OCI-LY7 (cell line): ENCODE measurements around the gene NOL6. TPM values are rescaled to one million over a fixed set of nuclear protein-coding genes. Genes with fewer than 3 reads are reported as not detected.

Experiments
- BruUV-seq: library from RNA; stranded (reverse); fragments of 400-500 nt; replicated peaks from 2 replicates; lab custom pipeline; 2021; lab: Mats Ljungman, UMichigan
- CTCF ChIA-PET: fragments of 300-600 bp; sonication (Branson Sonifier 250); formaldehyde crosslinking; loops from one replicate; lab custom pipeline; 2022; ENCODE audit warnings: antibody characterized with exemption; ENCODE audit not compliant: unreplicated experiment; lab: Charles Lee
- POLR2A ChIA-PET: fragments of 300-600 bp; sonication (Branson Sonifier 250); formaldehyde crosslinking; loops from one replicate; lab custom pipeline; 2022; ENCODE audit warnings: antibody characterized with exemption; lab: Charles Lee
- DNase-seq: peaks from one replicate; pipeline ENCODE4 v3.0.0-alpha.2; 2015; ENCODE audit warnings: low spot score
- H2AFZ ChIP-seq: fragments of 200-600 bp; sonication (generic), shearing (Covaris generic); 2 replicates; pipeline ENCODE4 v1.6.1; 2014; ENCODE audit warnings: mild to moderate bottlenecking, antibody characterized with exemption, low read length, moderate library complexity
- H3K27ac ChIP-seq: fragments of 200-600 bp; sonication (generic); 2 replicates; pipeline ENCODE4 v1.5.1; 2014; ENCODE audit warnings: mixed run types, low read depth, mild to moderate bottlenecking, moderate library complexity, low read length, inconsistent platforms; ENCODE audit not compliant: poor library complexity, severe bottlenecking
- H3K36me3 ChIP-seq: fragments of 200-600 bp; sonication (generic); 2 replicates; pipeline ENCODE4 v1.6.1; 2014; ENCODE audit warnings: mild to moderate bottlenecking, antibody characterized with exemption, low read length, moderate library complexity, mixed read lengths; ENCODE audit not compliant: insufficient read depth
- H3K4me1 ChIP-seq: fragments of 200-600 bp; sonication (generic); 2 replicates; pipeline ENCODE4 v1.5.1; 2014; ENCODE audit warnings: mild to moderate bottlenecking, low read length; ENCODE audit not compliant: insufficient read depth, poor library complexity, severe bottlenecking
- H3K4me2 ChIP-seq: fragments of 200-600 bp; sonication (generic); 2 replicates; pipeline ENCODE4 v1.6.1; 2014; ENCODE audit warnings: mild to moderate bottlenecking, low read length
- H3K4me3 ChIP-seq: fragments of 200-600 bp; sonication (generic); 2 replicates; pipeline ENCODE4 v1.5.1; 2014; ENCODE audit warnings: mild to moderate bottlenecking, low read depth, low read length; ENCODE audit not compliant: poor library complexity, severe bottlenecking
- H3K79me2 ChIP-seq: fragments of 200-600 bp; sonication (generic); 2 replicates; pipeline ENCODE4 v1.6.1; 2016; ENCODE audit warnings: low read depth, mild to moderate bottlenecking, low read length, moderate library complexity, mixed read lengths; ENCODE audit not compliant: insufficient read depth
- H3K9me2 ChIP-seq: fragments of 200-600 bp; sonication (generic); 2 replicates; pipeline ENCODE4 v1.6.1; 2016; ENCODE audit warnings: mild to moderate bottlenecking, low read length, mixed read lengths; ENCODE audit not compliant: insufficient read depth
- H3K9me3 ChIP-seq: fragments of 200-600 bp; sonication (generic); 2 replicates; pipeline ENCODE4 v1.6.1; 2014; ENCODE audit warnings: mild to moderate bottlenecking, mixed run types, low read length, mixed read lengths
- H4K20me1 ChIP-seq: fragments of 200-600 bp; sonication (generic); 2 replicates; pipeline ENCODE4 v1.6.1; 2014; ENCODE audit warnings: mild to moderate bottlenecking, antibody characterized with exemption, low read length, moderate library complexity, mixed read lengths; ENCODE audit not compliant: insufficient read depth
- EZH2phosphoT487 ChIP-seq: fragments of 200-600 bp; sonication (generic); IDR thresholded peaks from 2 replicates; pipeline ENCODE4 v1.6.1; 2018; ENCODE audit warnings: low read depth, borderline replicate concordance, mild to moderate bottlenecking, mixed run types, antibody characterized with exemption, low read length, moderate library complexity, mixed read lengths
- intact Hi-C: fragments of 100-400 bp; cut with micrococcal nuclease; formaldehyde crosslinking; loops from one replicate; pipeline ENCODE4 v1.10.0; 2022; ENCODE audit not compliant: unreplicated experiment
- total RNA-seq, 2 experiments: library from RNA; depleted of rRNA in 1 of 2; stranded (reverse); fragments of >200 nt in 1 of 2; shearing (Covaris generic) in 1 of 2; gene quantifications; 2 replicates each; pipeline ENCODE4 v1.2.3, GENCODE V29; 2014 to 2022
- TF ChIP-seq, protein P1 (sequence below): fragments of 200-600 bp; sonication (generic); conservative IDR thresholded peaks from 2 replicates; pipeline ENCODE4 v1.5.1; 2014; ENCODE audit warnings: mild to moderate bottlenecking, antibody characterized with exemption, low read length, moderate library complexity, mixed read lengths

NOL6 gene
- total RNA-seq, 2 experiments from 2014 or later: 28.8 to 30.9 TPM

DNA sequence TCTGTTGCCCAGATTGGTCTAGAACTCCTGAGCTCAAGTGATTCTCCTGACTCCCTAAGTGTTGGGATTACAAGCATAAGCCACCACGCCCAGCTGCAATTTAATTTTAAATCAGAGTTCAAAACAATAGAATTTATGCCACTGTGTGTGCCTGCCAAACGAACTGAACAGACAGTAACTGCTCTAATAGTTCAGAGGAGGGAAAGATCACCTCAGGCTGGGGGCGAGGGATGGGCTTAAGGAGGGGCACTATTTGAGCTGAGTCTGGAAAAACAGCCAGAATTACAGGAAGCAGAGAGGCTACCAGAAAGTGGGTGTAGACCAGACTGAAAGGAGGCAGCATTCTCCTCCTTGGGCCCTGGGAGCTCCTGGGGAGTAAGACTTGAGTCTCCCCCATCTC, 12.2 kb downstream of the NOL6 start:
- Histone ChIP-seq H3K9me2 (no peaks in the 10 kb centered on the region), H3K27ac (no peak overlapping the region), H3K9me3 (no peaks in the 10 kb centered on the region), H3K4me2 (no peak overlapping the region), H3K4me1 (peaks cover 16% of the 10 kb centered on the region), H3K36me3 (peaks cover 67% of the 10 kb centered on the region), H4K20me1 (no peaks in the 10 kb centered on the region), H2AFZ (no peak overlapping the region), H3K4me3 (no peak overlapping the region), H3K79me2 (no peaks in the 10 kb centered on the region)
- ChIA-PET CTCF (interaction anchor here (1.2 kb wide), 1 partner anchor 9 kb away, joined by 4 read pairs; no protein-coding TSS in a partner anchor), POLR2A (no interaction called here)
- TSS peak; percentile 72 for BruUV-seq
- intact Hi-C loops: no loop called here
- no peak for DNase-seq
- TF ChIP-seq, protein P1, sequence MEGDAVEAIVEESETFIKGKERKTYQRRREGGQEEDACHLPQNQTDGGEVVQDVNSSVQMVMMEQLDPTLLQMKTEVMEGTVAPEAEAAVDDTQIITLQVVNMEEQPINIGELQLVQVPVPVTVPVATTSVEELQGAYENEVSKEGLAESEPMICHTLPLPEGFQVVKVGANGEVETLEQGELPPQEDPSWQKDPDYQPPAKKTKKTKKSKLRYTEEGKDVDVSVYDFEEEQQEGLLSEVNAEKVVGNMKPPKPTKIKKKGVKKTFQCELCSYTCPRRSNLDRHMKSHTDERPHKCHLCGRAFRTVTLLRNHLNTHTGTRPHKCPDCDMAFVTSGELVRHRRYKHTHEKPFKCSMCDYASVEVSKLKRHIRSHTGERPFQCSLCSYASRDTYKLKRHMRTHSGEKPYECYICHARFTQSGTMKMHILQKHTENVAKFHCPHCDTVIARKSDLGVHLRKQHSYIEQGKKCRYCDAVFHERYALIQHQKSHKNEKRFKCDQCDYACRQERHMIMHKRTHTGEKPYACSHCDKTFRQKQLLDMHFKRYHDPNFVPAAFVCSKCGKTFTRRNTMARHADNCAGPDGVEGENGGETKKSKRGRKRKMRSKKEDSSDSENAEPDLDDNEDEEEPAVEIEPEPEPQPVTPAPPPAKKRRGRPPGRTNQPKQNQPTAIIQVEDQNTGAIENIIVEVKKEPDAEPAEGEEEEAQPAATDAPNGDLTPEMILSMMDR: no peak
- no peak for TF ChIP-seq EZH2phosphoT487

DNA sequence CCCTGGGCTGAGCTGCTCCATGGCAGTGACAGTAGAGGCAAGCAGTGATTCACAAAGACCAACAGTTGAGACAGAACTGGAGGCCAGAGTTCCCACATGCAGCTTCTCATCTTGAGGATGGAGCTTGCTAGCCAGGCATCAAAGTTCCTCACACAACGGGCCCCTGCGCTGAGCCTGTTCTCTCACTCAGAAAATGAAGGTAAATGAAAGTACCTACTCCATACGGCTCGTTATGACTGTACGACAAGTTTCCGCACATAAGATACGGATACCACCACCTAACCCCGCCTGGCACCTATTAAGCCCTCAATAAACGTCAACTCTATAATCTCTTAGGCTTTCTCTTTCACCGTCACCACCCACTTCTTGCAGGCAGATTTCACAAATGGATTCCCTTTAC, 12.9 kb downstream of the NOL6 start:
- intact Hi-C loops: no loop called here
- Histone ChIP-seq H3K4me2 (no peak overlapping the region), H3K4me3 (no peak overlapping the region), H3K9me2 (no peaks in the 10 kb centered on the region), H3K36me3 (peaks cover 60% of the 10 kb centered on the region), H3K4me1 (peaks cover 16% of the 10 kb centered on the region), H2AFZ (no peak overlapping the region), H3K79me2 (no peaks in the 10 kb centered on the region), H3K9me3 (no peaks in the 10 kb centered on the region), H4K20me1 (no peaks in the 10 kb centered on the region), H3K27ac (no peak overlapping the region)
- DNase-seq: no peak
- ChIA-PET CTCF (interaction anchor here (1.2 kb wide), 1 partner anchor 8 kb away, joined by 4 read pairs; no protein-coding TSS in a partner anchor), POLR2A (interaction anchor here (0.5 to 4.5 kb wide), 2 partner anchors 12 to 14 kb away, joined by 3 to 28 read pairs; partner anchors contain the start of genes AQP3 and NOL6)
- BruUV-seq: no TSS peak
- TF ChIP-seq, protein P1: no peak
- TF ChIP-seq EZH2phosphoT487: no peak

DNA sequence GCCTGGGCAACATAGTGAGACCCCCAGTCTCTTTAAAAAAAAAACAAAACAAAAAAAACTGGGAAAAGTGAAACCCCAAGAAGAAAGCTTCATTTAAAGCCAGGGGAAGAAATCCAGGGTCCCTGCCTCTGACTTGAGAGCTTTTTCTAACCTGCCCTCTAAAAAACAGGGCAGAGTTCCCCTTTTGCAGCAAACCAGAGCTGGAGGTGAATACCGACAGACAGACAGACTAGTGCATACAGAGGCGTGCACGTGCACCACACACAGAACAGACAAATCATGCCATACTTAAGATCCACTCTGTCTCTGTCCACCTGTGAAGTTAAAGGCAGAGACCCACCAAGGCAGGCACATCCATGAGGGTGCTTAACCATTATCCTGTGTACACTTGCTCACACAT, 14.6 kb downstream of the NOL6 start:
- Histone ChIP-seq H3K9me2 (no peaks in the 10 kb centered on the region), H3K4me2 (peak overlapping the region; percentile 48), H3K4me1 (peaks cover 24% of the 10 kb centered on the region), H3K4me3 (no peak overlapping the region), H3K9me3 (no peaks in the 10 kb centered on the region), H2AFZ (no peak overlapping the region), H3K36me3 (peaks cover 43% of the 10 kb centered on the region), H4K20me1 (no peaks in the 10 kb centered on the region), H3K79me2 (no peaks in the 10 kb centered on the region), H3K27ac (peak overlapping the region; percentile 53)
- no peak for TF ChIP-seq EZH2phosphoT487
- TF ChIP-seq, protein P1: no peak
- ChIA-PET POLR2A (interaction anchor here (0.6 to 4.5 kb wide), 5 partner anchors 10 to 1099 kb away, joined by 3 to 28 read pairs (median 5); partner anchors contain the start of genes AQP3 and NOL6), CTCF (interaction anchor here (1.0 to 1.4 kb wide), 2 partner anchors 13 to 56 kb away, joined by 3 read pairs; no protein-coding TSS in a partner anchor)
- BruUV-seq: no TSS peak
- intact Hi-C loops: no loop called here
- peak; percentile 31 for DNase-seq
